OCI-LY7 (cell line): ENCODE data around the gene KRTAP10-3.

Experiments used
- EZH2phosphoT487 ChIP-seq: fragments of 200-600 bp; sonication (generic); IDR thresholded peaks from 2 replicates; pipeline ENCODE4 v1.6.1; 2018; ENCODE audit warnings: low read depth, borderline replicate concordance, mild to moderate bottlenecking, mixed run types, antibody characterized with exemption, low read length, moderate library complexity, mixed read lengths
- TF ChIP-seq, protein P1 (sequence below): fragments of 200-600 bp; sonication (generic); conservative IDR thresholded peaks from 2 replicates; pipeline ENCODE4 v1.5.1; 2014; ENCODE audit warnings: mild to moderate bottlenecking, antibody characterized with exemption, low read length, moderate library complexity, mixed read lengths

DNA sequence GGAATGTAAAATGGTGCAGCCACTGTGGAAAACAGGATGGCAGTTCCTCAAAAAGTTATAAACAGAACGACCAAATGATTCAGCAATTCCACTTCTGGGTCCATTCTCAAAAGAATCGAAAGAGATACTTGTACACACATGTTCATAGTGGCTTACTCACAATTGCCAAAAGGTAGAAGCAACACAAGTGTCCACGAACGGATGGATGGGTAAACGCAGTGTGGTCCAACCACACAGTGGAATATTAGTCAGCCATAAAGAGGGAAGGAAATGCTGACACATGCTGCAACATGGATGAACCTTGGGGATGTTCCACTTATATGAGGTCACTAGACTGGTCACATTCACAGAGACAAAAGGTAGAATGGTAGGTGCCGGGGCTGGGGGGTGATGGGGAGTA, 23.9 kb downstream of the KRTAP10-3 start:
- TF ChIP-seq, protein P1, sequence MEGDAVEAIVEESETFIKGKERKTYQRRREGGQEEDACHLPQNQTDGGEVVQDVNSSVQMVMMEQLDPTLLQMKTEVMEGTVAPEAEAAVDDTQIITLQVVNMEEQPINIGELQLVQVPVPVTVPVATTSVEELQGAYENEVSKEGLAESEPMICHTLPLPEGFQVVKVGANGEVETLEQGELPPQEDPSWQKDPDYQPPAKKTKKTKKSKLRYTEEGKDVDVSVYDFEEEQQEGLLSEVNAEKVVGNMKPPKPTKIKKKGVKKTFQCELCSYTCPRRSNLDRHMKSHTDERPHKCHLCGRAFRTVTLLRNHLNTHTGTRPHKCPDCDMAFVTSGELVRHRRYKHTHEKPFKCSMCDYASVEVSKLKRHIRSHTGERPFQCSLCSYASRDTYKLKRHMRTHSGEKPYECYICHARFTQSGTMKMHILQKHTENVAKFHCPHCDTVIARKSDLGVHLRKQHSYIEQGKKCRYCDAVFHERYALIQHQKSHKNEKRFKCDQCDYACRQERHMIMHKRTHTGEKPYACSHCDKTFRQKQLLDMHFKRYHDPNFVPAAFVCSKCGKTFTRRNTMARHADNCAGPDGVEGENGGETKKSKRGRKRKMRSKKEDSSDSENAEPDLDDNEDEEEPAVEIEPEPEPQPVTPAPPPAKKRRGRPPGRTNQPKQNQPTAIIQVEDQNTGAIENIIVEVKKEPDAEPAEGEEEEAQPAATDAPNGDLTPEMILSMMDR, result no peak
- TF ChIP-seq EZH2phosphoT487, result no peak
